Endometrium (tissue), 2 donors: ENCODE data around the gene LLPH.
"Not testable (repeated sequence)": the region's sequence is repeated elsewhere in the genome, so short reads cannot be mapped to it uniquely, and the experiment has no call there.

ENCODE experiments used
- FAIRE-seq: peaks from 2 replicates; lab custom pipeline; 2012; peaks lifted over from hg19 to GRCh38; lab: Jason Lieb, UNC
- donor health status: control.
- donor health status: control.

LLPH gene

DNA sequence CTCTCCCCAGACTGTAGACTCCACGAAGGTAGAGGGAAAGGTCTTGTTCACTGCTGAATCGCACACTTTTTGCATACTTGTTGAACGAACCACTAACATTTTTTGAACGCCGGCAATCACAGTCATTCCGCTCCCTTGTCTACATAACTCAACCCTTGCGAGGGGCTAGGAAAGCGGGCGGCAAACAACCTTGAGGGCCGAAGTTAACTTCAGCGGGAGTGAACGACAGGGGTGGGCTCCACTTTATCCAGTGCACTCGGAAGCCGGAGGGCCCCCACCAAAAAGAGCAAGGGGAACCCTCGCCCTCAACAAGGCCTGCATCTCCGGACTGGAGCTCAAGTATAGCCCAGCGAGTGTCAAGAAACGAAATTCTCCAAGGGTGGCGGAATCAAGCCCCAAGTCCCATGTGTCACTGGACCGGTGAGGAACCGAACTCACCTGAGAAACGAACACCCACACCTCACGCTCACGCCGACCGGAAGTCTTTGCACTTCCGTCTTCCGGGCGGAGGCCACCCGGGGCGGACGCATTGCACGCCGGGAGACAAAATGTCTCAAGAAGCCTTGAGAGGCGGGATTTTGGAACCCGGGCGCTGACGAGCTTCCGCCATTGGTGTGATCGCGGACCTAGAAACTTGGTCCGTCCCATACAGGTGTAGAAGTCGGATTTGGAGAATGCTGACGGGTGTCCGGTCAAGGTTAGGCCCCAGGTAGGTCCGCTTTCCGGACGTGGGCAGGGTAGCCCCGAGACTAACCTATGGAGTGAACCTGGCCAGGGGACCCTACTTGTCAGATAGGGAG, at the start of gene LLPH:
LLPH (minus strand) TSS at position 484 of the 800 bp plus-strand sequence. CDS start 1,644 bp downstream, outside the sequence.
- FAIRE-seq: peak; percentile 29

DNA sequence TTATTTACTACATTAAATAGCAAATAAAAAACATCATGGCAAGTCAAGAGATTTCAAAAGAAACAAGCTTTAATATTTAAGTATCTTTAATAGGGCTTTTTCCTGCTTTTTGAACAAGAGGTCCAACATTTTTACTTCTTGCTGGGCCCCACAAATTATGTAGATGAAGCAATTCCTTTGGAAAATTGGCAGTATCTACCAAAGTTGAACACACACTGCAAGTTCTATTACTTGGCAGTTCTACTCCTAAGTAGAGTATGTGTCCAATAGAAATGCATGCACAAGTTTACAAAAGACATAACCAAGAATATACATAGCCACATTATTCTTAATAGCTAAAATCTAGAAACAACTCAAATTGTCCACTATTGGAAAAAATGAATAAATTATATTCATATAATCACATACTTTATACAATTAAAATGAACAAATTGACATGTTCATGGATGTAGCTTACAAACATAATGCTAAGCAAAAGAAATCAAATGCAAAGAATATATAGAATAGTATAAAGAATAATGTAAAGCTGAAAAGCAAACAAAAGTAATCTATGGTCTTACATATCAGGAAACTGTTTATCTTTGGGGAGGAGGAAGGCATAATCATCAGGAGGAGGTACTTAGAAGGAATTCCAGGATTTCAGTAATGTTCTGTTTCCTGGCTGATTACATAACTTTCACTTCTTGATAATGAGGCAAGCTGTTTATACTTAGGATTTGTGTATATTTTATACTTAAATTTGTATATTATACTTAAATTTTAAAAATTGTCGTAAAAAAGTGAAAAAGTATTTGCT, 45.8 kb upstream of the LLPH start:
- no peak for FAIRE-seq

DNA sequence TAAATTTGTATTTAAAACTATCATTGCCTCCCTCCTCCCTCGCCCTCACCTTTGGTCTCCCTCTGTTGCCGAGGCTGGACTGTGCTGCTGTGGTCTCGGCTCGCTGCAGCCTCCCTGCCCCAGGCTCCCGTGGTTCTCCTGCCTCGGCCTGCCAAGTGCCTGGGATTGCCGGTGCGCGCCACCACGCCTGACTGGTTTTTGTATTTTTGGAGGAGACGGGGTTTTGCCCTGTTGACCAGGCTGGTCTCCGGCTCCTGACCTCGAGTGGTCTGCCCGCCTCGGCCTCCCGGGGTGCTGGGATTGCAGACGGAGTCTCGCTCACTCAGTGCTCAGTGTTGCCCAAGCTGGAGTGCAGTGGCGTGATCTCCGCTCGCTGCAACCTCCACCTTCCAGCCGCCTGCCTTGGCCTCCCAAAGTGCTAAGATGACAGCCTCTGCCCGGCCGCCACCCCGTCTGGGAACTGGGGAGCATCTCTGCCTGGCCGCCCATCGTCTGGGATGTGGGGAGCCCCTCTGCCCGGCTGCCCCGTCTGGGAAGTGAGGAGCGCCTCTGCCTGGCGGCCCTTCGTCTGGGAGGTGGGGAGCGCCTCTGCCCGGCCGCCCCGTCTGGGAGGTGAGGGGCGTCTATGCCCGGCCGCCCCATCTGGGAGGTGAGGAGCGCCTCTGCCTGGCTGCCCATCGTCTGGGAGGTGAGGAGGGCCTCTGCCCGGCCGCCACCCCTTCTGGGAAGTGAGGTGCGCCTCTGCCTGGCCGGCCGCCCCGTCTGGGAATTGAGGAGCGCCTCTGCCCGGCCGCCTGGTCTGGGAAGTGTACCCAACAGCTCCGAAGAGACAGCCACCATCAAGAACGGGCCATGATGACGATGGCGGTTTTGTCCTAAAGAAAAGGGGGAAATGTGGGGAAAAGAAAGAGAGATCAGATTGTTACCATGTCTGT, 44.1 kb upstream of the LLPH start:
- not testable (repeated sequence) for FAIRE-seq

DNA sequence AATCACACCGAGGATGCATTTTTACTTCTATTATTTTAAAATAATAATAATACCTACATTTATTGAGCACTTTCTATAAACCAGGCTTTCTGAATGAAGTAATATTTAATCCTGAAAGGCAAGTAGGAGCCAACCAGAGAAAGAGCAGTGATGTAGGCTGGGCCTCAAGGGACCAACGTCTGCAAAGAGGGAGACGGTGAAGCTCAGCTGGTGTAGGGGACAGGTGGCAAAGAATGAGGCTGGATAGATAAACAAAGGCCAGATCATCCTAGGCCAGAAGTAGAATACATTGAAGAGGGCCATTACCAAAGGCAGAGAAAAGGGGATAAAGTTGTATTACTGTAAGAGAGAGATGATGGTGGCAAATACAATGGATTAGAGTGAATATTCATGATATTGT, 40.1 kb upstream of the LLPH start:
- FAIRE-seq: no peak

DNA sequence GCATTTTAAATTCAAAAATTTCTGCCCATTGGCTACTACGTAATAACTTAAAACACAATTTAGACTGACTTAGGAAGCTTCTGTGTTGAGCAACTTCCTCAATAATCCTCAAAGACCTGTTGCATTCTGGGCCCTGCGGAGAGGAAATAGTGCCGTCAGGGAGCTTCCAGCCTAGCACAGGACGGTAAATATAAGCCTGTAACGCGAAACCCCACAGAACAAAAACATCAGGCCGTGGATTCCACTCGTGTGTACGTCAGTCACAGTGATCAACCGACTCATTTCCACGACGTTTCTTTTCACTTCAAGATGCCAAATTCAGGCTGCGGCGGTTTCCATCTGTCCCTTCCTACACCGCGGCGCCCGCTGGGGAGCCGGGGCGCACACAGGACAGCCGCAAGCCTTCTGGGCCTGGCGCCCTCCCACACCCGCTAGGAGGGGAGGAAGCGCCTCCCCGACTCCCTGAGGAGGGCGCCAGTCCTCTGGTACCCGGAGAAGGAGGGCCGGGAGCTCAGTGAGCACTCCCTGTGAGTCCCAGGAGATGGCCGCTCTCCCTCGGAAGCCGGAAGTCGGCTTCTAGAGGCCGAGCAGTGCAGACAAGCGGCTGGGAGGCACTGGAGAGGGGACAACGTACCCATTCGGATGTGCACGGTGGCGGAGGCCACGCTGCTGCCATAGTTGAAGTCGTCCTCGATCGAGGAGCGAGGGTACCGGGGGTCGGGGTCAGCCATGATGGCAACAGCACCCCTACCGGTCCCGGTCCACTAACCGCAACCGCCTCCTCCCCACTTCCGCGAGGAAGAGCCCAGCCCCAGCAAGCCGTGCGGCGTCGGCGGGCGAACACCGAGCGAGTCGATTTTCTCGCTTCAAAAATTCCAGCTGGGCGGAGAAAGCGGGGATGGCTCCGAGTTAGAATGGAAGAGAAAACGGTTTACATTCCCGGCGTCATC, 38.9 kb upstream of the LLPH start, which contains the start of gene TMBIM4:
TMBIM4 (minus strand) TSS at position 776 of the 950 bp plus-strand sequence; CDS start at position 731, 45 bp downstream.
- FAIRE-seq: no peak

DNA sequence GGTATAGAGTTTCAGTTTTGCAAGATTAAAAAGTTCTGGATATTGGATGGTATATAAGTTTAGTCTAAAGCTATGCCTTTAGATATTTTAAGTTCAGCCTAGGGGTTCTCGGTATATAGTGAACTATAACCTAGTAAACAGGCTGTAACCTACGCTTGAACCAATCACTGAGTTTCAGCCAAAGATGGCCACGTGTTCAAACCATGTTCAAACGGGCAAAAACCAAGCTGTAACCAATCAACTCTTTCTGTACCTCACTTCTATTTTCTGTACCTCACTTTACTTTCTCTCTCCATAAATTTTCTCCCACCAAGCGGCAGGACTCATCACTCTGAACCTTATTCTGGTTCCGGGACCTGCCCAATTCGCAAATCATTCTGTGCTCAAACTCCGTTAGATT, 37.9 kb upstream of the LLPH start:
- FAIRE-seq: no peak

DNA sequence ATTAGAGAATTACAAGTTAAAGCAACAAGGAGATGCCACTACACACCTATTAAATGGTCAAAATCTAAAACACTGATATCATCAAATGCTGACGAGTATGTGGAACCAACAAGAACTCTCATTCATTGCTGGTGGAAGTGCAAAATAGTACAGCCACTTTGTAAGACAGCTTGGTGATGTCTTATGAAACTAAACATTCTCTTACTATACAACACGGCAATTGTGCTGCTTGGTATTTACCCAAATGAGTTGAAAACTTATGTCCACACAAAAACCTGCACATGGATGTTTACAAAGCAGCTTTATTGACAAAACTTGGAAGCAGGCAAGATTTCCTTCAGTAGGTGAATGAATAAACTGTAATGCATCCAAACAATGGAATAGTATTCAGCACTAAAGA, 36.0 kb upstream of the LLPH start:
- no peak for FAIRE-seq

DNA sequence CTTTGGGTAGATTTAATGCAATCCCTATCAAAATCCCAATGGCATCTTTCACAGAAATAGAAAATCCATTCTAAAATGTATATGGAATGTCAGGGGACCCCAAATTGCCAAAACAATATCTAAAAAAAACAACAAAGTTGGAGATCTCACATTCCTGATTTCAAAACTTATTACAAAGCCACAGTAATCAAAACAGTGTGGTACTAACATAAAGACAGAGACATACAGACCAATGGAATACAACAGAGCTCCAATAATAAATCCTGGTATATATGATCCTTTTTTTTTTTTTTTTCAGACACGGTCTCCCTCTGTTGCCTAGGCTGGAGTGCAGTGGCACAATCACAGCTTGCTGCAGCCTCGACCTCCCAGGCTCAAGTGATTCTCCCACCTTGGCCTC, 34.6 kb upstream of the LLPH start:
- no peak for FAIRE-seq

DNA sequence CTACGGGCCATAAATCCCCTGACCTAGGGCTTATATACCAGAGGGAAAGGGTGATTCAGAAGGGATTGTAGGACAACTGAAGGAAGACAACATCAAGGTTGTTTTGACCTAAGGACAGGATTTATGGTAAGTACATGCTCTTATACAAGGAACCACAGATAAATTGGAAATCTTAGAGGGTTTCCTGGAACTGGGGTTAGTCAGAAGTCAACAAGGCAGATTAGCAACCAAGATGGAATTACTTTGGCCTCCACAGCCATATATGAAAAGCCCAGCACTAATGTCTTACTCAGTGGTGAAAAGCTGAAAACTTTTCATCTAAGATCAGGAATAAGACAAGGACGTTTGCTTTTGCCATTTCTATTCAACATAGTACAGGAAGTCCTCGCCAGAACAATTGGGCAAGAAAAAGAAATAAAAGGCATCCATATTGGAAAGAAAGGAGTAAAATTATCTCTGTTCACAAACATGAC, 33.8 kb upstream of the LLPH start:
- no peak for FAIRE-seq

DNA sequence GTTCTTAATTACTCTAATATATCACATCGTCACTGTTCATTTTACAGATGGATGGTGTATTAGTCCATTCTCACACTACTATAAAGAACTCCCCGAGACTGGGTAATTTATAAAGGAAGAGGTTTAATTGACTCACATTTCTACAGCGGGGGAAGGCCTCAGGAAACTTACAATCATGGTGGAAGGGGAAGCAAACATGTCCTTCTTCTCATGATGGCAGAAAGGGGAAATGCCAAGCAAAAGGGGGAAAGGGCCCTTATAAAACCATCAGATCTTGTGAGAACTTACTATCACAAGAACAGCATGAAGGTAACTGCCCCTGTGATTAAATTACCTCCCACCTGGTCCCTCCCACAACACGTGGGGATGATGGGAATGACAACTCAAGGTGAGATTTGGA, 32.7 kb upstream of the LLPH start:
- FAIRE-seq: no peak

DNA sequence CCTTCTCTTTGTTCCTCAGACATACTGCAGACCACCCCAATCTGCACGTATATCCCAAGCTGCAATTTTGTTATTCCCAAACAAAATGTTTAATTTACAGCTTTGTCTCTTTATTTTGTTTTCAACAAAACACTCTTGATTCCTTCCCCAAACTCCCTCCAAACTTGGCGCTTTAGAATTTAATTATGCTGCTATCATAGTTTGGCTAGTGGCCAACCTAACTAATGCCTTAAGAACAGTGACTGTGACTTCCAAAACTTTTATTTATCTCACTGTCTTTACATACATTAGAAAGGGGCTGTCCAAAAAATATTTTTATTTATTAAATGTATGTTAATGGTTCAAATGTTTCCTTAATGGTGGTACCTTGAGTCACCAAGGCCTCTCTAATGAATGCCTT, 32.2 kb upstream of the LLPH start:
- no peak for FAIRE-seq

DNA sequence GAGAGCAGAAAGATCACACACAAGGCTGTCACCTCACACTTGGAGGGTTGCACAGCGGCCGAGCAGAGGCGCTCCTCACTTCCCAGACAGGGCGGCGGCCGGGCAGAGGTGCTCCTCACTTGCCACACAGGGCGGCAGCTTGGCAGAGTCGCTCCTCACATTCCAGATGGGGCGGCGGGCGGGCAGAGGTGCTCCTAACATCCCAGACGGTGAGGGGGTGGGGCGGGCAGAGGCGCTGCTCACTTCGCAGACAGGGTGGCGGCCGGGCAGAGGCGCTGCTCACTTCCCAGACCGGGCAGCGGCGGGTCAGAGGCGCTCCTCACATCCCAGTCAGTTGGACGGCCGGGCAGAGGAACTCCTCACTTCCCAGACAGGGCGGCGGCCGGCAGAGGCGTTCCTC, 30.2 kb upstream of the LLPH start:
- FAIRE-seq: no peak

DNA sequence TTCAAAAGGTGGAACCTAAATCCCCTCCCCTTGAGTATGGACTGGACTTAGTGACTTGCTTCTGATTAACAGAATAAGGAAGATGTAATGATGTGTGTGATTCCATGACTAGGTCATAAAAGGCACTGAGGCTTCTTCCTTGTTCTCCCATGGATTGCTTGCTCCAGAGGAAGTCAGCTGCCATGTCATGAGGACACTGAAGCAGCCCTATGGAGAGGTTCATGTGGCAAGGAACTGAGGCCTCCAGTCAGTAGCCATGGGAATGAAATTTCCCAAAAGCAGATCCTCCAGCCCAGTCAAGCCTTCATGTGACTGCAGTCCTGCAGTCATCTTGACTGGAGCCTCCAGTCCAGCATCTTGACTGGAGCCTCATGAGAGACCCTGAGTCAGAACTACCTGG, 28.6 kb upstream of the LLPH start:
- no peak for FAIRE-seq

DNA sequence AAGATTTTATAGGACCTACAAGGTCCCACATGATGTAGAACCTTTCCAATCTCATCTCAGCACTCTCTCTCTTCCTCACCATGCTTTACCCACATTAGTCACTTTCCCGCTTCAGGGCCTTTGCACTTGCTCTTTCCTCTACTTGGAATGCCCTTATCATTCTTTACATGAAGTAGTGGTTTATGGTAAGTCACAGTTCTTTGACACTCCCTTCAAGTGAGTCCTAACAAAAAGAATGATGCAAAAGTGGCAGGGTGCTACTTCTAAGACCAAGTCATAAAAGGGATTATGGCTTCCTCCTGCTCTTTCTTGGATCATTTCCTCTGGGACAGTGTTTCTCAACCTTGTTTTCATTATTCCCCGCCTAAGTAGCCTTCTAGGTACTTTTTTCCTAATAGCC, 26.1 kb upstream of the LLPH start:
- FAIRE-seq: no peak

DNA sequence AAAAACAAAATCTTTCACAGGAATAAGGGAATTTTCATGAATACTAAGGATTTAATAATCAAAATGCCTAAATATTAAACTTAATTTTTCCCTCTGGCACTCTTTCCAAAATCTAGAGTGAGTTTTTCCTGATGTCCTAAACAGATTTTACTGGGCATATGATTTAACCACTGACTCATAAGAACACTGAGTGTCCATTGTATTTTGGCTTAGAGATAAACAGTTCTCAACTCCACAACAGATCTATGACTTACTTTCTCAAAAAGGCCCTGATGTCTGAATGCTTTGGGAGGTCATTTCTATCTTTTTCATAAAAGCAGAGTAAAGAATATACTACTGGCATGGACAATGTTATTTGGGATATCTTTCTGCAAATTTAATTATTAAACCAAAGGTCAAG, 24.2 kb upstream of the LLPH start:
- FAIRE-seq: no peak

DNA sequence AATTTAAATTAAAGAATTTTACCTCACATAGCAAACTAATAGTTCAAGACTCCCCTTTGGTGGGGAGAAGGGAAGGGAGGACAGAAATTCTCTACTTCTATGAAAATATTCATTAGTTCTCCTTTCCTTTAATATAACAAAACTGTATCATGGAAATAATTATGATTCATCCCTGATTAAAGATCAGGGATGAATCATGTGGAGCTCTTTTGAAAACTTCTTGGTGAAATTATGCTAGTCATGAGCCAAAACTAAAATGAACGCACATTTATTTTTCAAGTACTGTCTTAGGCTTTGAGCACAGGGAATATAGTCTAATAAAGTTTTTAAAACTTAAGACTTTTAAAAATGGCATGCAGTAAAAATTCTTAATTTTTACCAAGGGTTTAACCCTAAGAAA, 22.2 kb upstream of the LLPH start:
- FAIRE-seq: no peak

DNA sequence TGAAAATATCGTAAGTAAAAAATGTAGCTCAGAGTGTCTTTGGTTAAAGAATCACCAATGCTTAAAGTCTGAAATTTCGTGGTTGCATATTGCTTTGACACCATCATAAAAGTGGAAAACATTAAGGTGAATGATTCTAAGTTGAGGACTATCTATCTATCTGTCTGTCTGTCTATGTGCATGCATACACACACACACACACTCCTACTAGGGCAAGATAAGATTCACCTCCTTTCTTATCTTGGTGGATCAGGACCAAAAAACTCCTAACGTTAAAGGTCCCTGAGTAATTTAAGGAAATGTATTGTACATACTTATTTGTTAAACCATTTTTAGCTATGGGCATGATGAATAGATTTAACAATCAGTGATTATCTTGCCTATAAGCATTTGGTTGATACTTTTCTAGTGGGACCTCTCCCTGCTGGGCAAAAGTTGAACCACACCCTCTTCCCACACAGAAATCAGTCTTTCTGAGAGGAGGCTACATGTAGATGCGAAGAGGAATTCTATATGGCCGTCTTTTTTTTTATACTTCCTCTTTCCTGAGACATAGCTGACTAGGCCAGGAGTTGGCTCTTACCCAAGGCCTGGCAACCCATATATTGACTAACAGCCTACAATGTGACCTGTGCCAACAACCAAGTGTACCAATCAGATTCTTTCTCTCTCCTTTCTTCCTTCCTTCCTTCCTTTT, 19.3 kb upstream of the LLPH start:
- no peak for FAIRE-seq

DNA sequence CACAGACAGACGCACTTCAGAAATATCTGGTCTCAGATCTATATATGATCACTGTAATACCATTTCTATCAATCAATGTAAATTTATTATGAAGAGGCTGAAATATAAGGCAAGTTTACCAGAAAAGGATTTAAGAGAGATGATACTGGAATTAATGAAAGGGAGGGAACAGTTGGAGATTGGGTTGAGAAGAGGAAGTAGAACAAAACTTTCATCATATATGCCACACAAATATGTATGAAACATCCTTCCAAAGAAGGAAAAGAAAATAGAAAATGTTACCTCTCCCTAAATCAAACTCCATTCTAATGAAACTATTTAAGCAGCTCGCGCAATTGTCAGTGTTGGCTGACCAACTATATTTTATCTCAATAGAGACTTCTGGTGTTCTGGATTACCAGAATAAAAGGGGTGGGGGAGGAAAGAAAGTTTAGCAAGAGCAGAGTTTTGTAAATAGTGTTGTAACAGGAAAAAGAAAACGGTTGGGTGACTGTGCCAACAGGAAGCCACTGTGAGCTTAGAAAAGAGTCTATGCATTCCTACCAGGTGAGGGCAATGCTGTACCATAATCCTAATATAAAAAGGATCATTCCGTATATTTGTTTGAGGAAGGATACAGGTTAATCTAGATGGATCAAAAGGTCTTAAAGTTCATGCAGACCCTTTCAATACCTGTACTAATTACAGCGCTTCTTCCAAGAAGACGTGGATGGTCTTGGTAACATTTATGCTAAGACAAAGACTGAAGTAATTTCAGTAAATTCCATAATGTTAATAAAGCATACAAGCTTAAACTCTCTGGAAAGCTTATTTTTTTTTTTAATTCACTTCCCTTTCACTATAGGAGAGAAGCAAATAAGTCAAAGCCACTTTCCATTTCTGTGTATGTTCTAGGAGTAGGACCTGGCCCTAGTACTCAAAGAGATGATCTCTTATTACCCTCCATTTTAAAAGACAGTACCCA, 14.5 kb upstream of the LLPH start:
- no peak for FAIRE-seq

DNA sequence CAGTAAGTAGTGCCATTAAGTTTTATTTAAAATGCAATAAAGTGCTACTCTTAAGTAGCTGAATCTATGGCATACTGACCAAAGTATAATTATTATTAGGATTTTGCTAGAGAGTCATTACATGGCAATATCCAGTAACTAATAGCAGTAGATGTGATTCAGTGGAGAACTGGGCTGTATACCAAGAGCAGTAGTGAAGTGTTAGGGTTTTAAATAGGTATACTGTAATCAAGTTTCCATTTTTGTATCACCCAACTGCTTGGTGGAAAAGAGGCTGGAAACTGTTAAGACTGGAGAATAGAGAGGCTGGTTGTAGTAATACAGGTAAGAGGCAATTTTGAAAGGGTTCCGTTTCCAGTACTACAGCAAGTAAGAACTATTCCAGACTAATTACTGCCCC, 13.3 kb upstream of the LLPH start:
- no peak for FAIRE-seq
